Thoracic aorta (tissue), 2 donors: Measurements from ENCODE around the gene UNC50. TPM values are rescaled to one million over a fixed set of nuclear protein-coding genes. Genes with fewer than 3 reads are reported as not detected.

Experiments
- ATAC-seq: fragments of 150-250 bp; one replicate; pipeline ENCODE4 v1.8.0; 2017; ENCODE audit warnings: low read depth; ENCODE audit not compliant: insufficient number of reproducible peaks, low FRiP score
- DNase-seq: peaks from one replicate; pipeline ENCODE4 v3.0.0-alpha.2; 2020; ENCODE audit warnings: low spot score
- H3K27ac ChIP-seq, 2 donors: fragments of 200-600 bp; sonication (generic); 1 replicate in 1 of 2; 2 replicates in 1 of 2; pipeline ENCODE4 v1.5.1; 2016; ENCODE audit warnings: mild to moderate bottlenecking in 2 of 2, moderate library complexity in 2 of 2
- H3K27me3 ChIP-seq: fragments of 200-600 bp; sonication (generic); replicated peaks from 2 replicates; pipeline ENCODE4 v1.6.0; 2016; ENCODE audit warnings: mild to moderate bottlenecking; ENCODE audit not compliant: insufficient read depth
- H3K36me3 ChIP-seq: fragments of 200-600 bp; sonication (generic); one replicate; pipeline ENCODE4 v1.5.1; 2016
- H3K4me1 ChIP-seq, 2 donors: fragments of 200-600 bp; sonication (generic); 1 replicate in 1 of 2; 2 replicates in 1 of 2; pipeline versions ENCODE4 v1.5.1 to v1.6.0; 2016; ENCODE audit warnings: low read depth in 2 of 2, mild to moderate bottlenecking in 1 of 2; ENCODE audit not compliant: control insufficient read depth in 1 of 2
- H3K4me3 ChIP-seq: fragments of 200-600 bp; sonication (generic); 2 replicates; pipeline ENCODE4 v1.5.1; 2016; ENCODE audit warnings: mild to moderate bottlenecking
- H3K9me3 ChIP-seq: fragments of 200-600 bp; sonication (generic); 2 replicates; pipeline ENCODE4 v1.5.1; 2016
- CTCF ChIP-seq: fragments of 200-600 bp; sonication (generic); IDR thresholded peaks from one replicate; pipeline ENCODE4 v1.5.1; 2019; ENCODE audit warnings: antibody characterized with exemption
- total RNA-seq, 2 donors: library from RNA; depleted of rRNA; stranded (reverse); fragments of >200 nt; gene quantifications; one replicate each; pipeline versions ENCODE4 v1.1.0 to v1.2.3, GENCODE V29; 2016

The UNC50 gene
- total RNA-seq, 2 donors from 2014 or later = 32.6 to 38.2 TPM

- no peak for DNase-seq
- no peaks in the 10 kb centered on the region for H3K4me1 ChIP-seq
- no peaks in the 10 kb centered on the region for H3K27me3 ChIP-seq
- ATAC-seq = no peak
- TF ChIP-seq CTCF = no peak
- no peak overlapping the region for H3K4me3 ChIP-seq
- no peak overlapping the region for H3K27ac ChIP-seq
- no peaks in the 10 kb centered on the region for H3K9me3 ChIP-seq
- H3K36me3 ChIP-seq = peaks cover 6% of the 10 kb centered on the region
Measured at GRCh38 chr2:98580656-98581284, 27.6 kb upstream of the UNC50 start.

GRCh38 chr2:98582523-98582922 lies 25.9 kb upstream of the UNC50 start:
- H3K27me3 ChIP-seq = no peaks in the 10 kb centered on the region
- H3K9me3 ChIP-seq = no peaks in the 10 kb centered on the region
- TF ChIP-seq CTCF = no peak
- no peaks in the 10 kb centered on the region for H3K4me1 ChIP-seq
- H3K4me3 ChIP-seq = no peak overlapping the region
- peaks cover 3% of the 10 kb centered on the region for H3K36me3 ChIP-seq
- no peak overlapping the region for H3K27ac ChIP-seq
- no peak for DNase-seq
- no peak for ATAC-seq

GRCh38 chr2:98583276-98583675 lies 25.1 kb upstream of the UNC50 start:
- no peak for TF ChIP-seq CTCF
- Histone ChIP-seq H3K4me1 (no peaks in the 10 kb centered on the region), H3K27me3 (no peaks in the 10 kb centered on the region), H3K9me3 (no peaks in the 10 kb centered on the region), H3K36me3 (peaks cover 3% of the 10 kb centered on the region), H3K4me3 (no peak overlapping the region), H3K27ac (no peak overlapping the region)
- DNase-seq (no peak), ATAC-seq (no peak)

- Histone ChIP-seq H3K4me1 (no peaks in the 10 kb centered on the region), H3K9me3 (no peaks in the 10 kb centered on the region), H3K27ac (no peak overlapping the region), H3K27me3 (no peaks in the 10 kb centered on the region), H3K36me3 (peaks cover 3% of the 10 kb centered on the region), H3K4me3 (no peak overlapping the region)
- DNase-seq (no peak), ATAC-seq (no peak)
- no peak for TF ChIP-seq CTCF
Measured at GRCh38 chr2:98583816-98584618, 24.4 kb upstream of the UNC50 start.

- ATAC-seq = no peak
- Histone ChIP-seq H3K4me3 (no peak overlapping the region), H3K36me3 (peaks cover 3% of the 10 kb centered on the region), H3K27ac (no peak overlapping the region), H3K27me3 (no peaks in the 10 kb centered on the region), H3K9me3 (no peaks in the 10 kb centered on the region), H3K4me1 (no peaks in the 10 kb centered on the region)
- DNase-seq = no peak
- TF ChIP-seq CTCF = no peak
Measured at GRCh38 chr2:98585386-98585785, 23.0 kb upstream of the UNC50 start.
